HL-60 (cell line): ENCODE results near the gene FBXL12.

Experiments used
- DNase-seq, 2 experiments: peaks; one replicate each; pipeline ENCODE4 v3.0.0-alpha.2; 2010 to 2020; ENCODE audit warnings: low read depth in 1 of 2, low spot score in 1 of 2
- H3K27ac ChIP-seq: fragments of 250-450 bp; sonication (Bioruptor Pico); replicated peaks from 2 replicates; pipeline ENCODE4 v1.5.1; 2020; ENCODE audit warnings: mild to moderate bottlenecking, moderate library complexity
- H3K27me3 ChIP-seq: fragments of 250-450 bp; sonication (Bioruptor Pico); 2 replicates; pipeline ENCODE4 v1.5.1; 2021; ENCODE audit warnings: mild to moderate bottlenecking, moderate library complexity; ENCODE audit not compliant: insufficient read depth, poor library complexity, severe bottlenecking
- H3K4me3 ChIP-seq: replicated peaks from 2 replicates; pipeline ENCODE4 v1.5.1; 2011; ENCODE audit warnings: mild to moderate bottlenecking, control low read depth, low read length; ENCODE audit not compliant: insufficient read depth
- GABPA ChIP-seq: IDR thresholded peaks from 2 replicates; pipeline ENCODE4 v1.6.1; 2012; ENCODE audit warnings: low read depth
- POLR2AphosphoS5 ChIP-seq: IDR thresholded peaks from 2 replicates; pipeline ENCODE4 v1.6.1; 2012; ENCODE audit warnings: low read depth
- REST ChIP-seq: IDR thresholded peaks from 2 replicates; pipeline ENCODE4 v1.6.1; 2012; ENCODE audit warnings: low read depth; ENCODE audit not compliant: insufficient replicate concordance
- SPI1 ChIP-seq: IDR thresholded peaks from 2 replicates; pipeline ENCODE4 v1.6.1; 2012; ENCODE audit warnings: low read depth, mild to moderate bottlenecking, borderline replicate concordance
- TF ChIP-seq, protein P1 (sequence below): IDR thresholded peaks from one replicate; pipeline ENCODE4 v1.5.1; 2011; ENCODE audit warnings: low read length, control low read depth, inconsistent platforms; ENCODE audit not compliant: insufficient read depth

The FBXL12 gene

DNA sequence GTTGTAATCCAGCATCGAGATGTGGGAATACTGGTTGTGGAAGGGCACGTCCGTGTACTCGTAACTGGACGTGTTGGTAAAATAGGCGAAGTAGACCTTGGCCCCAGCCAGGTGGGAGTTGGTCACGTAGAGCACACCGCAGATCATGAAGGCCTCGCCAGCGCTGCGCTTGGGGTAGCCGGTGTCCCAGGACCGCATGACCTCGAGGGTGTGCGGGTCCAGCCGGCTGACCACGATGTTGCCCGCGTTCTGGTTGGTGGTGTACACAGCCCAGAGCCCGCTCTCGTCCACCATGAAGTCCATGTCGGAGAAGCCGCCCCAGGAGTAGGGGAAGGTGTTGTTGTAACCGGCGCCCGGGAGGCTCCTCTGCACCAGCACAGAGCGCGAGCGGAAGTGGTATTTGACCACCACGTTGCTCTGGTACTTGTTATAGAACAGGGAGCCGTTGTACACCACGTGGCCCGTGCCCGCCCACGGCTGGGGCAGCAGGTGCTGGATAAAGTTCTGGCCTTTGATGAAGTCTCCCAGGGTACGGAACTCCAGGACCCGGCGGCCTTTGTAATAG, 35.5 kb upstream of the FBXL12 start:
- no peaks in the 10 kb centered on the region for H3K27me3 ChIP-seq
- TF ChIP-seq, protein P1, sequence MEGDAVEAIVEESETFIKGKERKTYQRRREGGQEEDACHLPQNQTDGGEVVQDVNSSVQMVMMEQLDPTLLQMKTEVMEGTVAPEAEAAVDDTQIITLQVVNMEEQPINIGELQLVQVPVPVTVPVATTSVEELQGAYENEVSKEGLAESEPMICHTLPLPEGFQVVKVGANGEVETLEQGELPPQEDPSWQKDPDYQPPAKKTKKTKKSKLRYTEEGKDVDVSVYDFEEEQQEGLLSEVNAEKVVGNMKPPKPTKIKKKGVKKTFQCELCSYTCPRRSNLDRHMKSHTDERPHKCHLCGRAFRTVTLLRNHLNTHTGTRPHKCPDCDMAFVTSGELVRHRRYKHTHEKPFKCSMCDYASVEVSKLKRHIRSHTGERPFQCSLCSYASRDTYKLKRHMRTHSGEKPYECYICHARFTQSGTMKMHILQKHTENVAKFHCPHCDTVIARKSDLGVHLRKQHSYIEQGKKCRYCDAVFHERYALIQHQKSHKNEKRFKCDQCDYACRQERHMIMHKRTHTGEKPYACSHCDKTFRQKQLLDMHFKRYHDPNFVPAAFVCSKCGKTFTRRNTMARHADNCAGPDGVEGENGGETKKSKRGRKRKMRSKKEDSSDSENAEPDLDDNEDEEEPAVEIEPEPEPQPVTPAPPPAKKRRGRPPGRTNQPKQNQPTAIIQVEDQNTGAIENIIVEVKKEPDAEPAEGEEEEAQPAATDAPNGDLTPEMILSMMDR: no peak
- TF ChIP-seq SPI1: no peak
- no peak overlapping the region for H3K27ac ChIP-seq
- H3K4me3 ChIP-seq: no peak overlapping the region
- no peak for DNase-seq

DNA sequence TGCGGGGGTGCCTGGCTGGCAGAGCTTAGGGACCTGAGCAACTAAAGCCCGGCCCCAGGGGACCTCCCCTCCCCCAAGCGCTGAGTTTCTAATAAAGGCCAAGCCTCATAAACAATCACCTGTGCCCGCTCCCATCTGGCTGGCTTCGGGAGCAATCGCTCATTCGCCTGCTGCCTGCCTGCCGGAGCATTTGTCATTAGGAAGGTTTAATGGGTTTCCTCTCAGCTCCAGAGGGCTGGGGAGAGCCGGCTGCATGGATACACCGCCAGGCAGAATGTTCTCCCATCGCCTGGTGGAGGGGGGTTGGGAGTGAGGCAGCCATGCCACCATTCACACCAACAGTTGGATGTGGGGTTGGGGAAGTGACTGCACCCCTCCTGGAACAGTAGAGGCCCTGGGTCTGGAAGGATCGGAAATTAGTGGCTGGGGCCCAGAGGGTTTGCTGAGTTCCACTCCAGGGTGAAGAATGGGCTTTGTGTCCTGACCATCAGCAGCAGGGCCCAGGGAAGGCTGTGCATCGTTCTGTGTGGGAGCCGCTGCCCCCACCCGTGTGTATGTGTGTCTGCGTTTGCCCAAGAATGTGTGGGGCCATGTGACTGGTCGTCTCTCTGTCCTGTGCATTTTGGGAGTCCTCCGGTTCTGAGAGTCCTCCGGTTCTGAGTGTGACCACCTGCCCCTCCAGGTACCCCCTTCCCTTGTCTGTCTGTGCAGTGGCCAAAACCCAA, 31.5 kb upstream of the FBXL12 start:
- H3K4me3 ChIP-seq: no peak overlapping the region
- no peak overlapping the region for H3K27ac ChIP-seq
- no peak for TF ChIP-seq POLR2AphosphoS5
- no peak for TF ChIP-seq REST
- TF ChIP-seq, protein P1: no peak
- TF ChIP-seq GABPA: no peak
- no peak for TF ChIP-seq SPI1
- H3K27me3 ChIP-seq: no peaks in the 10 kb centered on the region
- no peak for DNase-seq

DNA sequence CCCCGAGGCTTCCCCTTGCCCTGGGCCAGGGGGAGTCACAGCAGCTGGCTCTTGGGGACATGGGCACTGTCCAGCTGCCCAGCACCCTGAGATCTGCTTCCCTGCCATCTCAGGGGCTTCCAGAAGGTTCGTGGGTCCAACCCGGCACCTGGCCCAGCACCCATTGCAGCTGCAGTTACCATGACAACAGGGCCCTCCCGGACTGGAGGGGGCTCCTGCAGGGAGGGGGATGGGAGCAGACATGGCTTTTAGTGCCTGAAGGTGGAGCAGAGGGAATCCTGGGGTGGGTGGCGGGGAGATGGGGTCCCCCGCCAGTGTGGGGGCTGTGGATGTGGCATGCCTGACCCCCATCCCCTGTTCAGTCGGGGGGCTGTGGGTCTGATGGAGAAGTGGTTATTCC, 30.9 kb upstream of the FBXL12 start:
- no peak overlapping the region for H3K27ac ChIP-seq
- H3K4me3 ChIP-seq: no peak overlapping the region
- no peaks in the 10 kb centered on the region for H3K27me3 ChIP-seq
- no peak for DNase-seq
- TF ChIP-seq REST (no peak), SPI1 (no peak), GABPA (no peak), POLR2AphosphoS5 (no peak)
- TF ChIP-seq, protein P1: no peak
